ENCODE results near the gene FBXL16. TPM values are rescaled to one million over a fixed set of nuclear protein-coding genes. Genes with fewer than 3 reads are reported as not detected.
"Not testable (repeated sequence)": the region's sequence is repeated elsewhere in the genome, so short reads cannot be mapped to it uniquely, and the experiment has no call there.

Gene FBXL16
- total RNA-seq, 1 donor from 2014 or later: 0.30 TPM

- ATAC-seq: no peak
- no peak for DNase-seq (ENCODE audit: low spot score)
Observed at GRCh38 chr16:694187-694862, 11.3 kb downstream of the FBXL16 start.

DNA sequence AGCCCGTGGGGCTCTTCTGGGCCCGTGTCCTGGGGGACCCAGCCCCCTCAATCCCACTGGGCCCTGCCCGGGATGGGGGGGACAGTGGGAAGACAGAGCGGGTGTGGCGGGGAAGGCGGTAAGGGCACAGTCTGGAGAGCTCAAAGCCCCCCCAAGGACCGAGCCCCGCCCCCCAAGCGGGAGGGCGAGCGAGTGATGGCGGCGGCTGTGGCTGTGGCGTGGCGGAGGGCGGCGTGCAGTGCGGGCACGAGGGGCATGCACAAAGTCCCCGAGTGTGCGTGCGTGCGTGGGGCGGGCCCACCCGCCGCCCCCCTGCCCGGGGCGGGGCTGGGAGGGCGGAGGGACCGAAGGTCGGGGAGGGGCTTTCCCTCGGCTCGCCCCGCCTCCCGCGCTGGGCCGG lies 11.8 kb downstream of the FBXL16 start:
- ATAC-seq (no peak), DNase-seq (ENCODE audit: low spot score) (no peak)

DNA sequence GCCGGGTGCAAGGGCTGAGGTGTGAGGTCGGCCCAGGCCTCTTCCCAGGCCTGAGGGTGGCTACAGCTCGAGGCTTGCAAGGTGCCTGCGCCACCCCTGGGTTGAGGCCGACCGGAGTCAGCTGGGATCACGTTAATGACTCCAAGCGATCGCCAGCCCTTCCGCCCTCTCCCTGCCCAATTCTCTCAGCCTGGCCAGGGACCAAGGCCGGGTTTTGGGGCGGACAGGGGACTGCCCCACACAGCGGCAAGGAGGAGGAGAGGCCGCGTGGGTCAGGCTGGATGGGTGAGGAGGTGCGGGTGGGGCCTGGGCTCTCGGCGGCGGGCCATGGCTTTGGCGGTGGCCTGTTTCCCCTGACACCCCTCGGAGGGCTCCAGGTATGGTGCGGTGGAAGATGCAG lies 12.2 kb downstream of the FBXL16 start:
- no peak for DNase-seq (ENCODE audit: low spot score)
- ATAC-seq: no peak

- no peak for DNase-seq (ENCODE audit: low spot score)
- ATAC-seq: no peak
Observed at GRCh38 chr16:692356-693108, 13.1 kb downstream of the FBXL16 start.

GRCh38 chr16:691242-691641 lies 14.4 kb downstream of the FBXL16 start:
- DNase-seq (ENCODE audit: low spot score); ATAC-seq: not testable (repeated sequence)

GRCh38 chr16:689175-689897 lies 16.3 kb downstream of the FBXL16 start:
- no peak for ATAC-seq
- no peak for DNase-seq (ENCODE audit: low spot score)

GRCh38 chr16:687499-687898 lies 18.1 kb downstream of the FBXL16 start:
- ATAC-seq: no peak
- no peak for DNase-seq (ENCODE audit: low spot score)

DNA sequence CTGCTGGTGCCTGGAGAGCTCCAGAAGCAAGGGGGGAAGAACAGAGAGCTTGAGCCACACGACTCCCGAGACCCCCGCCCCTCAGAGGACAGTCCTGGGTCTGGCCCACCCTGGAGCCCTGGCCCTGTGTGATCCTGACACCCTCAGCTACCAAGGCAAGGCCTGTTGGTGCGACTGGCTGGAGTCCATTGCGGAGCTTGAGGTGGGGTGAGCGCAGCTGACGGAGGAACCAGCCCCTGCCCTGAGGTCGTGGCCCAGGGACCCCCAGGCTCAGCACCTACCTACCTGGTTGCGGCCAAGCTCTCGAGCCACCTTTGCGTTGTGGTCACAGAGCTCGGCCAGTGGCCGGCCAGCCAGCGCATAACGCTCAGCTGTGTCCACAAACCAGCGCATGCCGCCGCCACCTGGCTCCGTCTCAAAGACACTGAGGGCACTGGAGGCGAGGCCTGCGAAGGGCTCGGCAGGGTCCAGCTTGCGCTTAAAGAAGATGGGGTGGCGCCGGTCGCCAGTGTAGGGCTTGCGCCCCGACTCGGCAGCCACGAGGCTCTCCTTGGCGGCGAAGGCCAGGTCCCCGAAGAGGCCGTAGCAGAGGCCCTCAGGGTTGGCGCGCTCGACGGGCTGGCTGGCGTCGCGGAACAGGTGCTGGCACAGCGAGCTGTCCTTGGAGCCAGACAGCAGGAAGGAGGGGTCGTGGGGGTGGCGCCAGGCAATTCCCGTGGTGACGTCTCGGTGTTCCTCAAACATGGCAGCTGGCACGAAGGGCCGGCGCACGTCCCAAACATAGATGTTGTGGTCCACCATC lies 18.9 kb downstream of the FBXL16 start:
- DNase-seq (ENCODE audit: low spot score): no peak
- no peak for ATAC-seq

DNA sequence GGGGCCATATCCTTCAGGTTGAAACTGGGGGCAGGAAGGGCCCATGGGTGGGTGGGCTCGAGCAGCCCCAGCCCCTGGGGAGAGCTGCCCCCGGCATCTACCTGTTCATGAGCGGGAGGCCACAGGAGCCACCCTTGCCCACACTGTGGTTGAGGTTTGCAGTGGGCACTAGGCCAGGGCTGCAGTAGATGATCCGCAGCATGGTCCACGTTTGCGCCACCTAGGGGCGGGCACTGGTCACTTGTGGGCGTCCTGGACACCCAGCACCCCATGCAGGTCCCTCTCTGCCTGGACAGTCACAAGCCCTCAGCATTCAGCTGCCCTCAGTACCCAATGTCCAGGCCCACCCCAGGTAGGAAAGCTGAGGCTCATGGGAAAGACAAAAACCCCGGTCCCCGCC lies 19.6 kb downstream of the FBXL16 start:
- DNase-seq (ENCODE audit: low spot score) (peak; percentile 65), ATAC-seq (peak; percentile 8)

GRCh38 chr16:684961-685696 lies 20.5 kb downstream of the FBXL16 start:
- DNase-seq (ENCODE audit: low spot score): peak; percentile 65
- ATAC-seq: no peak

GRCh38 chr16:684071-684794 lies 21.4 kb downstream of the FBXL16 start, which contains the start of gene JMJD8:
JMJD8 (minus strand) TSS chr16:684334; CDS start chr16:684319, 15 bp downstream.
- peak; percentile 98 for DNase-seq (ENCODE audit: low spot score)
- peak; percentile 63 for ATAC-seq

DNA sequence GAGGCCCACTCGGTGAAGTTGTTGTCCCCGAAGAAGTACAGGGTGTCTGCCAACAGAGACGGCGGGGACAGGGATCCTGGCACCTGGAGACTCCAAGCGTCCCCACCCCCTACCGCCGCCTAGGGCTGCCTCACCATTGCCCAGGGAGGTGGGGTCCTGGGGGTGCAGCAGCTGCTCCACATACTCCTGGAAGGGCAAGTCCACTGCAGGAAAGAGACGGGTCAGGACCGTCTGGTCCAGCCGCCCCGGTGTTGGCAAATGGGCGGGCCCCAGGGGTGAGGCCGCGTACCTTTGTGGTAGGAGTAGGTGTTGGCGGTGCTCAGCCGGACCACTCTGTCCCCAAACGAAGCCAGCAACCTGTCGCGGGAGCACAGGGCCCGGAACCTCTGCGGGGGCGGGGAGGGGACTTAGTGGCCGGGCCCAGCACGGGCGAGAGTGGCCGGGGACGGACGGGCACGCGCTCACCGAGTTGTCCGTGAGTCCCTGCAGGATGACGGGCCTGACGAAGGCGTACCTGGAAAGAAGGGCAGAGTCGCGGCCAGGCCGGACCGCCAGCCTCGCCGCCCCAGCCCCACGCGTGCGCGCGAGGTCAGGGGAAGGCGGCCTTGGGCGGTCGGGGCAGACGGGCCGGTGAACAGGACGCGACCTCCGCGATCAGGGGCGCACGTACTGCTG lies 22.1 kb downstream of the FBXL16 start:
- ATAC-seq: no peak

DNA sequence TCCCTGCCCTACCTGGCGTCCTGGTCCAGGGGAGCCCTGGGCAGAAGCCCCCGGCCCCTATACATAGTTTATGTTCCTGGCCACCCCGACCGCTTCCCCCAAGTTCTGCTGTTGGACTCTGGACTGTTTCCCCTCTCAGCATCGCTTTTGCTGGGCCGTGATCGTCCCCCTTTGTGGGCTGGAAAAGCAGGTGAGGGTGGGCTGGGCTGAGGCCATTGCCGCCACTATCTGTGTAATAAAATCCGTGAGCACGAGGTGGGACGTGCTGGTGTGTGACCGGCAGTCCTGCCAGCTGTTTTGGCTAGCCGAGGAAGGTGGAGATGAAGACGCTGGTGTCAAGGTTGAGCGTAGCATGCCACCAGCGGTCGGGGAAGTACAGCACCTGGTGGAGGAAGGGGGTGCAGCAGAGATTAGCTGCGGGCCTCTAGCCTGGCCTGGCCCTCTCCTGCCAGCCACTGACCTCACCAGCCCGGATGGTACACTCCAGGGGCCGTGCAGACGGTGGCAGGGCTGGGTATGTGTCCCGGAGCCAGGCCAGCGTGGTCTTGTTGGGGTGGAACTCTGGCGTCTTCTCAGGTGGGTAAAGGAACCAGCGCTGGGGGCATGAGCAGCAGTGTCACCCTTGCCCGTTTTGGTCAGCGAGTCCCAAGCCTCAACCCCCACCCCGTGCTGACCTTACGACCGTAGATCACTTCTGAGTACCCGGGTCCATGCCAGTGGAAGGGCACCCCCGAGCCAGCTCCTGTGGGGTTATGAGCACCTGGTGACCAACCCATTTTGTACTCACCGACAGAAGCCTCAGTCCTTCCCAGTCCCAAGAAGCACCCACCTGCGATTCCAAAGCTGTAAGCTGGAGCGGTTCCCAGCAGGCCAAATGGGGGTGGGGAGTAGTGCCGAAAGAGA lies 22.9 kb downstream of the FBXL16 start:
- no peak for ATAC-seq
- DNase-seq (ENCODE audit: low spot score): no peak

More for the DNA sequence above, 22.1 kb downstream of the FBXL16 start:
- DNase-seq (ENCODE audit: low spot score): no peak

GRCh38 chr16:681746-682427 lies 23.7 kb downstream of the FBXL16 start:
- no peak for DNase-seq (ENCODE audit: low spot score)
- no peak for ATAC-seq

GRCh38 chr16:680967-681745 lies 24.4 kb downstream of the FBXL16 start:
- no peak for ATAC-seq
- peak; percentile 73 for DNase-seq (ENCODE audit: low spot score)

DNA sequence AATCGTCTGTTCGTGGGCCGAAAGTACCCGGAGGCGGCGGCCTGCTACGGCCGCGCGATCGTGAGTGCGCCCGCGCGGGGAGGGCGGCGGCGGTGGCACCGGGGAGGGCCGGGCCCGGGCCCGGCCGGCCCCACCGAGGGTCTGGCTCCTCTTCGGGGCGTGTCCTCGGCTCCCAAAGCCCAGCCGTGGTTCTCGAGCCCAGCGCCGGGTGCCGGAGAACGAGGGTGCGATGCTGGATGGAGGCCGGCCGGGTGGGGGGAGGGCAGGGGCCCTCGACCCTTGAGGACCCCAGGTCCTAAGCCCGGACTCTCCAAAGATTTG lies 25.0 kb downstream of the FBXL16 start:
- no peak for ATAC-seq
- no peak for DNase-seq (ENCODE audit: low spot score)

Measured in left lobe of liver (tissue), 2 donors.